ENCODE data around the gene SNF8. TPM values are rescaled to one million over a fixed set of nuclear protein-coding genes. Genes with fewer than 3 reads are reported as not detected.
A peak's percentile ranks its signal among the peaks of the same experiment; 100 is the strongest.

Gene SNF8
- total RNA-seq, 1 donor: 61.3 TPM

DNA sequence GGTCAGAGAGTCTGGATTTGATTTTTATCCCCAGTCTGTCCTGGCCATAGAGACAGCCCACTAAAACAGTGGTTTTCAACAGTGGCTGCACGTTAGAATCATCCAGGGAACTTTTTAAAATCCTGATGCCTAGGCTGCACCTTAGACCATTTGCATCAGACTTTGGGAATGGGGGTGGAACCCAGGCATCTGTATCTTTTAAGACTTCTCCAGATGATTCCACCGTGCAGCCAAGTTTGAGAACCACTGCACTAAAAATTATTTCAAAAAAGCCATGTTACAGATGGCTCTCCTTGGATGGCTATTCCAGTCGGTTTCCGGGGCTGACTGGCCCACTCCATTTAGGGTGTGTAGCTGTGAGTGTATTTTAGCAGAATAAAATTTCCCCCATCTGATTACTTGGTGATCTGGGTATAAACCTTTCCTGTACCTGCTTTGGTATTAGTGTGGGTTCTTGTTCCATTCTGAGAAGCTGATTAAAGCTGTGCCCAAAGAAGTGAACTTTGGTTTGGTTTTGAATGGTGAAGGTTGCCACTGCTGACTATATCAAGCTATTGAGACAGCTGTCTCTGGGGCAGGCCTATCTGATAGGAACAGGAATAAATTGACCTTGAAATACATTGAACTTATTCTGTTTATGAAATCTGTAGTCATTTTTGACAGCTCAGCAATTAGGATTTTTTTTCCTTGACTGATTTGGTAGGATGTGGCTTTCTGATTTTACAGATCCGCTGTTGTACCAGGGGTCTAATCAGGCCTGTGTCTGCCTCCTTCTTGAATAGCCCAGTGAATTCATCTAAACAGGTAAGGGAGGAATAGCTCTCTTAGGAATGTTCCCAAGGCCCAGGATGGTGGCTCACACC, 50.8 kb downstream of the SNF8 start:
- peak overlapping the region; percentile 99 for H3K4me3 ChIP-seq (ENCODE audit: low read depth, low read length)
- no peak for DNase-seq (ENCODE audit: low read depth)
- TF ChIP-seq CTCF (IDR thresholded peaks at IDR 0.05; ENCODE audit: insufficient read depth, low read depth, low read length): no peak

GRCh38 chr17:48892940-48893645, 51.5 kb downstream of the SNF8 start:
- H3K4me3 ChIP-seq (ENCODE audit: low read depth, low read length): peak overlapping the region; percentile 99
- TF ChIP-seq CTCF (IDR thresholded peaks at IDR 0.05; ENCODE audit: insufficient read depth, low read depth, low read length): no peak

DNA sequence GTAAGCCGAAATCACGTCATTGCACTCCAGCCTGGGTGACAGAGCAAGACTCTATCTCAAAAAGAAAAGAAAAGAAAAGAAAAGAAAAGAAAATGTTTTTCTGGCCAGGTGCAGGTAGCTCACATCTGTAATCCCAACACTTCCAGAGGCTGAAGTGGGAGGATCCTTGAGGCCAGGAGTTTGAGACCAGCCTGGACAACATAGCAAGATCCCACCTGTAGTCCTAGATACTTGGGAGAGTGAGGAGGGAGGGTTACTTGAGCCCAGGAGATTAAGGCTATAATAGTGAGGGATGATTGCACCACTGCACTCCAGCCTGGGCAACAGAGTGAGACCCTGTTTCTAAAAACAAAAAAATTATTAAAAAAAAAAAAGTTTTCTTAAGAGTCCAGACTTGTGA, 54.6 kb downstream of the SNF8 start:
- H3K4me3 ChIP-seq (ENCODE audit: low read depth, low read length): no peak overlapping the region
- TF ChIP-seq CTCF (IDR thresholded peaks at IDR 0.05; ENCODE audit: insufficient read depth, low read depth, low read length): no peak
- no peak for DNase-seq (ENCODE audit: low read depth)

More at GRCh38 chr17:48892940-48893645, 51.5 kb downstream of the SNF8 start:
- DNase-seq (ENCODE audit: low read depth): peak; percentile 30

- DNase-seq (ENCODE audit: low read depth): no peak
- no peak for TF ChIP-seq CTCF (IDR thresholded peaks at IDR 0.05; ENCODE audit: insufficient read depth, low read depth, low read length)
- H3K4me3 ChIP-seq (ENCODE audit: low read depth, low read length): no peak overlapping the region
These were observed 61.5 kb downstream of the SNF8 start for GRCh38 chr17:48883171-48883570.

GRCh38 chr17:48882272-48882671, 62.4 kb downstream of the SNF8 start:
- DNase-seq (ENCODE audit: low read depth): no peak
- no peak overlapping the region for H3K4me3 ChIP-seq (ENCODE audit: low read depth, low read length)
- TF ChIP-seq CTCF (IDR thresholded peaks at IDR 0.05; ENCODE audit: insufficient read depth, low read depth, low read length): no peak

Small RNA genes lying within 50 kb of the gene (small RNA-seq; reads per million reads assigned to genes)
- gene AC068531.1 (not detected), gene RF00263 (not detected), gene RF01210 (not detected), gene RNU1-42P (1.9 reads per million, percentile 48 among the genes with 10 or more reads in this experiment)

Other genes starting within 250 kb of the SNF8 start
- gene PRAC1, start 222.3 kb downstream of the SNF8 start, total RNA-seq: not detected in 2 replicates
- gene PRAC2, start 221.7 kb downstream of the SNF8 start, total RNA-seq: not detected in 2 replicates
- gene HOXB13, start 216.1 kb downstream of the SNF8 start, total RNA-seq: under 0.01 and 0.32 TPM in 2 replicates
- under 0.01 TPM in 2 replicates for gene TTLL6, start 127.6 kb downstream of the SNF8 start, total RNA-seq
- 93.7 and 98.9 TPM in 2 replicates for gene CALCOCO2, start 113.8 kb downstream of the SNF8 start, total RNA-seq
- 28.7 and 62.2 TPM in 2 replicates for gene ATP5MC1, start 52.1 kb downstream of the SNF8 start, total RNA-seq
- gene UBE2Z, start 36.4 kb downstream of the SNF8 start, total RNA-seq: 104 and 120 TPM in 2 replicates
- not detected in 2 replicates for gene GIP, start 23.8 kb upstream of the SNF8 start, total RNA-seq
- 2.6 and 6.4 TPM in 2 replicates for gene IGF2BP1, start 52.5 kb upstream of the SNF8 start, total RNA-seq
- gene B4GALNT2, start 187.9 kb upstream of the SNF8 start, total RNA-seq: under 0.01 TPM in 2 replicates

Data from fibroblast of villous mesenchyme (primary cell).